ENCODE data around the gene FEM1B. TPM values are rescaled to one million over a fixed set of nuclear protein-coding genes. Genes with fewer than 3 reads are reported as not detected.

FEM1B gene
- total RNA-seq, 1 donor from 2014 or later: 57.0 TPM

GRCh38 chr15:68318008-68318835 lies 40.7 kb downstream of the FEM1B start:
- peak in 1 of 2 donors; percentile 42 for DNase-seq (ENCODE audit: low spot score in 2 of 2)
- no peaks in the 10 kb centered on the region for H3K9me3 ChIP-seq
- no peak for TF ChIP-seq CTCF (IDR thresholded peaks at IDR 0.05)
- H3K4me1 ChIP-seq: peaks cover 0 to 4% of the 10 kb centered on the region in 2 donors
- peaks cover 94 to 97% of the 10 kb centered on the region in 2 donors for H3K36me3 ChIP-seq
- intact Hi-C loops (cut with DNase I): no loop called here
- H3K27ac ChIP-seq: peak overlapping the region; percentile 48 to 76
- no peak overlapping the region for H3K4me3 ChIP-seq
- no peaks in the 10 kb centered on the region for H3K27me3 ChIP-seq

GRCh38 chr15:68318931-68319909 lies 41.7 kb downstream of the FEM1B start:
- H3K27me3 ChIP-seq: no peaks in the 10 kb centered on the region
- H3K36me3 ChIP-seq: peaks cover 95 to 97% of the 10 kb centered on the region in 2 donors
- H3K9me3 ChIP-seq: no peaks in the 10 kb centered on the region
- H3K27ac ChIP-seq: peak overlapping the region; percentile 48 to 76
- H3K4me3 ChIP-seq: no peak overlapping the region
- intact Hi-C loops (cut with DNase I): no loop called here
- no peak for TF ChIP-seq CTCF (IDR thresholded peaks at IDR 0.05)
- DNase-seq (ENCODE audit: low spot score in 2 of 2): no peak
- peaks cover 0 to 4% of the 10 kb centered on the region in 2 donors for H3K4me1 ChIP-seq

- intact Hi-C loops (cut with DNase I): no loop called here
- Histone ChIP-seq H3K27me3 (no peaks in the 10 kb centered on the region), H3K4me3 (no peak overlapping the region), H3K36me3 (peaks cover 94 to 97% of the 10 kb centered on the region in 2 donors), H3K27ac (peak overlapping the region; percentile 46 to 48), H3K9me3 (no peaks in the 10 kb centered on the region), H3K4me1 (peaks cover 0 to 4% of the 10 kb centered on the region in 2 donors)
- TF ChIP-seq CTCF (IDR thresholded peaks at IDR 0.05): no peak
- no peak for DNase-seq (ENCODE audit: low spot score in 2 of 2)
These were observed 42.5 kb downstream of the FEM1B start for GRCh38 chr15:68319997-68320396.

GRCh38 chr15:68321229-68321628 lies 43.7 kb downstream of the FEM1B start:
- no peaks in the 10 kb centered on the region for H3K9me3 ChIP-seq
- no peak for TF ChIP-seq CTCF (IDR thresholded peaks at IDR 0.05)
- peak overlapping the region; percentile 45 to 49 for H3K27ac ChIP-seq
- intact Hi-C loops (cut with DNase I): no loop called here
- DNase-seq (ENCODE audit: low spot score in 2 of 2): no peak
- peaks cover 9 to 12% of the 10 kb centered on the region in 2 donors for H3K4me1 ChIP-seq
- no peak overlapping the region for H3K4me3 ChIP-seq
- peaks cover 93 to 100% of the 10 kb centered on the region in 2 donors for H3K36me3 ChIP-seq
- no peaks in the 10 kb centered on the region for H3K27me3 ChIP-seq

GRCh38 chr15:68322796-68323195 lies 45.3 kb downstream of the FEM1B start:
- H3K27ac ChIP-seq: no peak overlapping the region
- H3K9me3 ChIP-seq: no peaks in the 10 kb centered on the region
- intact Hi-C loops (cut with DNase I): no loop called here
- peaks cover 12 to 15% of the 10 kb centered on the region in 2 donors for H3K4me1 ChIP-seq
- peaks cover 92 to 97% of the 10 kb centered on the region in 2 donors for H3K36me3 ChIP-seq
- no peak for DNase-seq (ENCODE audit: low spot score in 2 of 2)
- no peak overlapping the region for H3K4me3 ChIP-seq
- no peak for TF ChIP-seq CTCF (IDR thresholded peaks at IDR 0.05)
- no peaks in the 10 kb centered on the region for H3K27me3 ChIP-seq
